HFFc6 (cell line): ENCODE results near the gene ST6GALNAC6. TPM values are rescaled to one million over a fixed set of nuclear protein-coding genes. Genes with fewer than 3 reads are reported as not detected.

ENCODE experiments used
- DNase-seq: peaks from one replicate; pipeline ENCODE4 v3.0.0-alpha.2; 2018
- H3K27ac Mint-ChIP-seq: 2 replicates; pipeline ENCODE4 v1.8.0; 2020; ENCODE audit warnings: mild to moderate bottlenecking, mixed read lengths
- H3K27me3 Mint-ChIP-seq: 2 replicates; pipeline ENCODE4 v1.8.0; 2021; ENCODE audit warnings: mild to moderate bottlenecking, moderate library complexity, mixed read lengths; ENCODE audit not compliant: insufficient read depth
- H3K36me3 Mint-ChIP-seq: 2 replicates; pipeline ENCODE4 v1.8.0; 2021; ENCODE audit warnings: low read depth, mixed read lengths
- H3K4me1 Mint-ChIP-seq: 2 replicates; pipeline ENCODE4 v1.8.0; 2020; ENCODE audit warnings: low read depth, mixed read lengths
- H3K4me3 Mint-ChIP-seq: 2 replicates; pipeline ENCODE4 v1.8.0; 2020; ENCODE audit warnings: mild to moderate bottlenecking, moderate library complexity, mixed read lengths
- H3K9me3 Mint-ChIP-seq: 2 replicates; pipeline ENCODE4 v1.8.0; 2020; ENCODE audit warnings: mild to moderate bottlenecking, mixed read lengths
- total RNA-seq, 6 experiments: library from RNA; stranded (reverse); fragmentation: NEBNext Ultra II Directional; extraction: Animal tissue kit (Norgen Biotek cat#: 25700); gene quantifications; 2 replicates in 1 of 6; 3 replicates in 5 of 6; pipeline ENCODE4 v1.2.3, GENCODE V29; 2021
- TF ChIP-seq, protein P1 (sequence below): fragments of 200-600 bp; sonication (generic); IDR thresholded peaks from 2 replicates; pipeline ENCODE4 v1.5.0; 2021; ENCODE audit warnings: antibody characterized with exemption, mild to moderate bottlenecking

ST6GALNAC6 gene
- total RNA-seq, 6 experiments from 2014 or later, result 29.3 to 40.6 (median 34.2) TPM

DNA sequence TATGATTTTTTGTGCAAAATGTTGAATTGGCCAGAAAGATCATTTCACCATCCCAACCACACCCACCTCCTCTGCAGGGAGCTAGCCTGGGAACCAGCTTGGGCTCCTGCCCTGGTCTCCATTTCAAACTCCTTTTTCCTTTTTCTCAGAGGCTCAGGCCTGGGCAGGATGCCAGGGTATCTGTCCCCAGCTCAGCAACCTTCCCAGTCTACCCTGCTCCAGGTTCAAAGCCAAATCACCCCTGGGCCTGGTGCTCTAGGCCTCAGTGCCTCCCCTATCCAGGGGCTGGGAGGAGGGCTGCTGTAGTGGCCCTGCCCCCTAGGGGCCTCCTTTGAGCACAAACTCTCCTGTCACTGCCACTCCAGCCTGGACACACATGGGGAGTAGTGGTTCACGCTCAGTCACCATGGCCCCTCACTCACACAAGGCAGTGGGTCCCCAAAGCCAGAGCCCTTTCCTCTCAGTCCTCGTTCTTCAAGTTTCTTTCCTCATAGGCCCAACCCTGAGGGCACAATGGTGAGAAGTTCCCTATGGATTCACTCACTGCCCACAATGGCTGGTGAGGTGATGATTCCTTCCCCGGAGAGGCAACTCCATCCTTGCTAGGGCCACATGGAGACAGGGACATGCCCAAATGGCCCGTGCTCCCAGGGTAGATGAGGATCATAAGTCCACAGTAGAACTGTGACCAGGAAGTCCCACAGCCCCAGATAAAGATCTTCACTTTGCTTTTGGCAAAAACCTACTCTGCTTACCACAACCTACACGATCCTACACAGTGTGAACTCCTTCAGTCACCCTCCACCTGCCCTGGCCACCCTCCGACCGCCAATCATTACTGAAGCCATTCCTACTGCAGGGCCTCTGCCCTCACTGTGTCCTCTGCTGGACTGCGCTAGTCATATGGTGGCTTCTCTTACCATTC is 19.0 kb upstream of the ST6GALNAC6 start:
- Mint-ChIP-seq H3K9me3 (no peaks in the 10 kb centered on the region), H3K4me3 (peak overlapping the region; percentile 51), H3K4me1 (peaks cover 70% of the 10 kb centered on the region), H3K27ac (peak overlapping the region; percentile 94), H3K27me3 (no peaks in the 10 kb centered on the region), H3K36me3 (no peaks in the 10 kb centered on the region)
- DNase-seq, result no peak
- TF ChIP-seq, protein P1, sequence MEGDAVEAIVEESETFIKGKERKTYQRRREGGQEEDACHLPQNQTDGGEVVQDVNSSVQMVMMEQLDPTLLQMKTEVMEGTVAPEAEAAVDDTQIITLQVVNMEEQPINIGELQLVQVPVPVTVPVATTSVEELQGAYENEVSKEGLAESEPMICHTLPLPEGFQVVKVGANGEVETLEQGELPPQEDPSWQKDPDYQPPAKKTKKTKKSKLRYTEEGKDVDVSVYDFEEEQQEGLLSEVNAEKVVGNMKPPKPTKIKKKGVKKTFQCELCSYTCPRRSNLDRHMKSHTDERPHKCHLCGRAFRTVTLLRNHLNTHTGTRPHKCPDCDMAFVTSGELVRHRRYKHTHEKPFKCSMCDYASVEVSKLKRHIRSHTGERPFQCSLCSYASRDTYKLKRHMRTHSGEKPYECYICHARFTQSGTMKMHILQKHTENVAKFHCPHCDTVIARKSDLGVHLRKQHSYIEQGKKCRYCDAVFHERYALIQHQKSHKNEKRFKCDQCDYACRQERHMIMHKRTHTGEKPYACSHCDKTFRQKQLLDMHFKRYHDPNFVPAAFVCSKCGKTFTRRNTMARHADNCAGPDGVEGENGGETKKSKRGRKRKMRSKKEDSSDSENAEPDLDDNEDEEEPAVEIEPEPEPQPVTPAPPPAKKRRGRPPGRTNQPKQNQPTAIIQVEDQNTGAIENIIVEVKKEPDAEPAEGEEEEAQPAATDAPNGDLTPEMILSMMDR, result peak; percentile 51

DNA sequence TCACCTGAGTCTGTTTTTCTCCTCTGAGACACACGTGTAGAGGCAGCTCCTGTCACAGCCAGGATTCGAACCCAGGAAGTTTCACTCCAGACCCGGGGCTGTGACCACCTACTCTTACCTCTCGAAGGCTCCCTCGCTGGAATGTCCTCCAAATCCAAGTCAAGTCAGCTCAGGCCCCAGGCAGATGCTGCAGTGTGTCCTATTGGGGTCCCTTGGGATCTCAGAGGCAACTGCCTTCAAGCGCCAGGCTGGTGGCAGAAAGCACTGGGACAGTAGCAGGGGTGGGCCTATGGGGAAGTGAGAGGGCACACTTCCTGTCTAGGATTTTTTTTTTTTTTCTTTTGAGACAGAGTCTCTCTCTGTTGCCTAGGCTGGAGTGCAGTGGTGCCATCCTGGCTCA is 18.2 kb upstream of the ST6GALNAC6 start:
- Mint-ChIP-seq H3K27ac (peak overlapping the region; percentile 77; the same call in 1 of the 2 replicates), H3K4me3 (no peak overlapping the region), H3K36me3 (no peaks in the 10 kb centered on the region)

DNA sequence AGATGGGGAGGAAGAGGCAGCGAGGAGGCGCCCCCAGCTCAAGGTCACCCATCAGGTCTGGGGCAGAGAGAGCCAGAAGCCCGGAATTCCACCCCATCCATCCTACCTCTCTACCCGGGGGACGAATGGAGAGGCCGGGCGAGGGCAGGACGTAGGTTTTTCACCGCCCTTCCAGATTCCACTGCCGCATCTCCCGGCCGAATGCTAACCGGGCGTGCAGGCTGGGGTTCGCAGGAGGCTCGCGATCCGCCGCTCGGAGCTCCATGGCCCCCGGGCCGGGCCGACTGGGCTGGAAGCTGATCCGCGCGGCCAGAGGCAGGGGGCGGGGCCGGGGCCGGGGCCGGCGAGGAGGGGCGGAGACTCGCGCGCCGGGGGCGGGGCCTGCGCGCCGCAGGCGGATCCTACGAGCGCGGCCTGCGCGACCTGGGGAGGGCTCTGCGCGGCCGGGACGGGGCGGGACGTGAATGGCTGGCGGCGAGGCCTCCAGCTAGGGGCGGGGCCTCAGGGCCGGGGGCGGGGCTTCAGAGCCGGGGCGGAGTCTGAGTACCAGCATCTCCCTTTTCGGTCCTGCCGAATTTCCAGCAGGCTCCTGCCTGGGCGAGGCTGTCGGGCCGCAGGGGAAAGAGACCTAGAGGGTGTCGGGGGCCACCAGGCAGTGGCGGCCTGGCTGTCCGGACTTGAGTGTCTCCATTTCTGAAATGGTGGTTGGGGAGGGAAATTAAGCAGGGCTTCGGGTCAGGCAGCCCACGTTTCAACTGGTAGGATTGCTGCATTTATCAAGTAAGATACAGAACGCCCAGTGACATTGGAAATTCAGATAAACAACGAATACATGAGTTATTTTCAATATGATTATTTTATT is 17.5 kb upstream of the ST6GALNAC6 start, which contains the start of gene ST6GALNAC4:
Gene ST6GALNAC4 (minus strand): TSS at position 322 of the 862 bp plus-strand sequence. CDS start 622 bp downstream, outside the sequence.
- DNase-seq, result peak; percentile 82
- Mint-ChIP-seq H3K4me1 (peaks cover 60% of the 10 kb centered on the region), H3K27me3 (no peaks in the 10 kb centered on the region), H3K27ac (peak within 1 kb of the TSS; percentile 77), H3K9me3 (no peaks in the 10 kb centered on the region), H3K4me3 (peak within 1 kb of the TSS; percentile 90), H3K36me3 (no peaks in the 10 kb centered on the region)
- TF ChIP-seq, protein P1, result no peak

More for the DNA sequence above, 18.2 kb upstream of the ST6GALNAC6 start:
- Mint-ChIP-seq H3K27me3 (no peaks in the 10 kb centered on the region), H3K9me3 (no peaks in the 10 kb centered on the region), H3K4me1 (peaks cover 63% of the 10 kb centered on the region)
- TF ChIP-seq, protein P1, result no peak
- DNase-seq, result no peak

DNA sequence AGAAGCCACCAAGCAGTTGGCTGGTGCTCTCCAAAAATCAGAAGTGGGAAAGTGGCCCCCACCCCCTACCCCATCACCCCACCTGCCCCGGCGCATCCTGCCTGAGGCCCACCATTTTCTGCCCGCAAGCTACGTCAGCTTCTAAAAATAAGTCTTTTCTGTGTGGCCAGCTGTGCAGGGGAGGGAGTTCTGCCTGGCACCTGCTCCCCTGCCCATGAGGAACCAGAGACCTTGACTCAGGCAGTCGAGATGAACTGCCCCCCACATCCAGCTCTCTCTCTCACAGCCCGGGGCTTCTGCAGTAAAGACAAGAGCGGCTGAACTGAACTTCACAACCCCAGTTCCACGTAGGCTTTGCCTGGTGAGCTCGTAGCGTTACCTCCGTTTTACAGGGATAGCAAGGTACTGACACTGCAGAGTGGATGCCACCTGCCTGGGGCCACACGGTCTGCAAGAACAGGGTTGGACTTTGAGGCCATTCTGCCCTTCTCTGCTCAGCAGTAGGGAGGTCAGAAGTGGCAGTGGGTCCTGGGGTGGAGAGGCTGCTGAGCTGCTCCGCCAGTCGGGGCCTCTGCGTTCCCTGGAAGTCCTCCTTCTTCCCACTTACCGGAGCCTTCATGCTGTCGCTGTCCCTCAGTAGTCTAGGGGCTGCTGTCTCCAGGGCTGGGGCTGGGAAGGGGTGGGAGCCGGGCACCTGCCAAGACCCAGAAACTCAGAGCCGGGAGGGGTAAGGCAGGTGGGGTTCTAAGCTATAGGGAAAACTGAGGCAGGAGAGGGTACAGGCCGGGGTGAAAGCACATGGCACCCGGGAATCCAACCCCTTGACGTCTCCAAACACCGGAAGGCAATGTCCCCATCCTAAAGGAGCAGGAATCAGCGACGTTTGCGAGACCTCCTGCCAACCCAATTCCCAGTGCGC is 16.7 kb upstream of the ST6GALNAC6 start:
- TF ChIP-seq, protein P1, result no peak
- peaks cover 53% of the 10 kb centered on the region for H3K4me1 Mint-ChIP-seq
- peaks cover under 1% of the 10 kb centered on the region; the same call in 1 of the 2 replicates for H3K36me3 Mint-ChIP-seq
- H3K27me3 Mint-ChIP-seq, result no peaks in the 10 kb centered on the region
- H3K27ac Mint-ChIP-seq, result peak overlapping the region; percentile 59
- H3K9me3 Mint-ChIP-seq, result no peaks in the 10 kb centered on the region
- peak overlapping the region; percentile 90 for H3K4me3 Mint-ChIP-seq
- no peak for DNase-seq
